Mammary epithelial cell (primary cell): ENCODE results near the gene MEOX1.
"Not testable (repeated sequence)": the region's sequence is repeated elsewhere in the genome, so short reads cannot be mapped to it uniquely, and the experiment has no call there.

Source experiments
- CTCF ChIP-seq, 2 donors: IDR thresholded peaks in 1 of 2; conservative IDR thresholded peaks in 1 of 2; 2 replicates each; pipeline ENCODE4 v1.5.1; 2011 to 2012; ENCODE audit warnings: inconsistent platforms in 2 of 2, low read length in 2 of 2, mild to moderate bottlenecking in 2 of 2, control low read depth in 1 of 2, low read depth in 1 of 2; ENCODE audit not compliant: insufficient read depth in 1 of 2; ENCODE audit errors: extremely low read depth in 1 of 2
- EZH2 ChIP-seq: IDR thresholded peaks from 2 replicates; pipeline ENCODE4 v1.6.1; 2012; ENCODE audit warnings: low read length, inconsistent platforms, borderline replicate concordance

GRCh38 chr17:43686957-43687356 is 25.2 kb upstream of the MEOX1 start:
- TF ChIP-seq CTCF (conservative IDR thresholded peaks at IDR 0.05 in 1 of 2, IDR thresholded peaks at IDR 0.05 in 1 of 2; ENCODE audit: extremely low read depth in 1 of 2, insufficient read depth in 1 of 2, low read depth in 1 of 2, low read length in 2 of 2); EZH2: not testable (repeated sequence)
